H7 (cell line): ENCODE results near the gene VSIR. TPM values are rescaled to one million over a fixed set of nuclear protein-coding genes. Genes with fewer than 3 reads are reported as not detected.

Experiments used
- DNase-seq: peaks from one replicate; pipeline ENCODE4 v3.0.0; 2012
- H3K27me3 ChIP-seq: 2 replicates; pipeline ENCODE4 v1.6.0; 2011; ENCODE audit warnings: mild to moderate bottlenecking, low read length; ENCODE audit not compliant: control insufficient read depth, insufficient read depth
- H3K36me3 ChIP-seq: replicated peaks from 2 replicates; pipeline ENCODE4 v1.5.1; 2011; ENCODE audit warnings: low read length; ENCODE audit not compliant: control insufficient read depth, insufficient read depth
- H3K4me3 ChIP-seq: 2 replicates; pipeline ENCODE4 v1.5.1; 2011; ENCODE audit warnings: low read depth, mild to moderate bottlenecking, control low read depth, low read length, moderate library complexity; ENCODE audit not compliant: insufficient read depth
- total RNA-seq: library from RNA; depleted of rRNA; stranded (reverse); fragments of >200 nt; shearing (Covaris generic); gene quantifications from 2 replicates; pipeline ENCODE4 v1.2.3, GENCODE V29; 2014

Gene VSIR
- total RNA-seq, 1 experiment from 2014 or later: 0.31 TPM

DNA sequence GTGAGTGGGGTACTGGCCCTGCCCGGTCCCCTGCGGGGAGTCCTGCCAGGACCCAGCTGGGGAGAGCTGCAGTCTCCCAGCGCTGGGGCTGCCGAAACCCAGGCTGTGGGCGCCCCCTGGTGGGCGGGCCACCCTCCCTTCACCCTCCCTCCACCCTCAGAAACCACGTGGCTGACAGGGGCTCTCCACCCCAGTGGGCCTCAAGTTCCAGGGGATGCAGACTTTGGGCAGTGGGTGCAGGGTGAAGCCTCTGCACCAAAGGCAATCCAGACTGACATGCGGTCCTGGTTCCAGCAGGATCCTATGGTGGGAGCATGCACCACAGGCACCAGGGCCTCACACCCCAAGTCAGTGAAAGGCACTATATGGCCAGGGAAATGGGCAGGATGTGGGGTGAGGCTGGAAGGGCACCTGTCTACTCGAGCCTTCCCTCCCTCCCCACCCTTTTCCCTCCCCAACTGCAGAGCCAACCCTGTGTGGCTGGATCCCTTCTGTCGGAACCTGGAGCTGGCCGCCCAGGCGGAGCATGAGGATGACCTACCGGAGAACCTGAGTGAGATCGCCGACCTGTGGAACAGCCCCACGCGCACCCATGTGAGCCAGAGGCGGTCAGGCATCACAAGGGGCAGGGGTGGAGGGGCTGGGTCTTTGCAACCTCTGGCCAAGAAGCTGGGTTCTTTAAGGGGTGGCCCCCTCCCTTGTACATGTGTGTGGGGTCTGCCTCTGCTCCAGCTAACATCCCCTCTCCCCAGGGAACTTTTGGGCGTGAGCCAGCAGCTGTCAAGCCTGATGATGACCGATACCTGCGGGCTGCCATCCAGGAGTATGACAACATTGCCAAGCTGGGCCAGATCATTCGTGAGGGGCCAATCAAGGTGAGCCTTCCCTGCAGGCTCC lies 38.9 kb upstream of the VSIR start:
- Histone ChIP-seq H3K27me3 (no peaks in the 10 kb centered on the region), H3K4me3 (no peak overlapping the region), H3K36me3 (peaks cover 16% of the 10 kb centered on the region)
- DNase-seq: peak; percentile 95

GRCh38 chr10:71811351-71811750 lies 38.0 kb upstream of the VSIR start:
- no peaks in the 10 kb centered on the region for H3K27me3 ChIP-seq
- peak; percentile 65 for DNase-seq
- no peak overlapping the region for H3K4me3 ChIP-seq
- H3K36me3 ChIP-seq: peaks cover 8% of the 10 kb centered on the region

DNA sequence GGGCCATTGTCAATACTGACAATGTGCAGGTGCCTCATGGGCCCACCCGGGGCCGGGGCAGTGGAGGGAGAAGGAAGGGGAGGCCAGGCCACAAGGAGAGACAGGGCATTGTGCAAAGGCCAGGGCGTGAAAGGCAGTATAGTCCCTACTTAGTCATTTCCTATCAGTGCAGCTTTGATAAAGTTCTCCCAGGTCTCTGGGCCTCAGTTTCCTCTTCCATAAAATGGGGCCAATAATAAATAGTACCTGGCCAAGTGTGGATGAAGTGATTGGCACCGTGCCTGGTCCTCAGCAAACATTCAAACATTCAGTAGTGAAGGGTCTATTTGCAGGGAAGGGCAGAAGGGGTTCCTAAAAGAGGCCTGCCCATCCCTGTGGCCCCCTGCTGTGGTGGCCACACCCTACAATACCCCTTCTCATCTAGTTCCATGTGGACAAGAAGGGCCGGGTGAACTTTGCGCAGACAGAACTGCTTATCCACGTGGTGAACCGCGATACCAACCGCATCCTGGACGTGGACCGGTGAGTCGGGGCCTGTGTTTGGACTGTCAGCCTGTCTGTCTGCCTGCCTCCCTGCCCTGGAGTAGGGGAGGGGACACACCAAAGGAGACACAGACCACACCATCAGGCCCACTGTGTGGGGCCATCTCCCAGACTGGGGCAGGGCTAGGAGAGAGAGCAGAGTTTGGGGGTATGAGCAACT lies 36.9 kb upstream of the VSIR start:
- H3K27me3 ChIP-seq: peaks cover 7% of the 10 kb centered on the region
- H3K4me3 ChIP-seq: no peak overlapping the region
- no peaks in the 10 kb centered on the region for H3K36me3 ChIP-seq
- no peak for DNase-seq

GRCh38 chr10:71809628-71810027 lies 36.3 kb upstream of the VSIR start:
- Histone ChIP-seq H3K4me3 (no peak overlapping the region), H3K27me3 (peaks cover 11% of the 10 kb centered on the region), H3K36me3 (no peaks in the 10 kb centered on the region)
- DNase-seq: no peak

GRCh38 chr10:71807557-71808510 lies 34.5 kb upstream of the VSIR start:
- Histone ChIP-seq H3K4me3 (no peak overlapping the region), H3K27me3 (peaks cover 11% of the 10 kb centered on the region), H3K36me3 (no peaks in the 10 kb centered on the region)
- DNase-seq: no peak

DNA sequence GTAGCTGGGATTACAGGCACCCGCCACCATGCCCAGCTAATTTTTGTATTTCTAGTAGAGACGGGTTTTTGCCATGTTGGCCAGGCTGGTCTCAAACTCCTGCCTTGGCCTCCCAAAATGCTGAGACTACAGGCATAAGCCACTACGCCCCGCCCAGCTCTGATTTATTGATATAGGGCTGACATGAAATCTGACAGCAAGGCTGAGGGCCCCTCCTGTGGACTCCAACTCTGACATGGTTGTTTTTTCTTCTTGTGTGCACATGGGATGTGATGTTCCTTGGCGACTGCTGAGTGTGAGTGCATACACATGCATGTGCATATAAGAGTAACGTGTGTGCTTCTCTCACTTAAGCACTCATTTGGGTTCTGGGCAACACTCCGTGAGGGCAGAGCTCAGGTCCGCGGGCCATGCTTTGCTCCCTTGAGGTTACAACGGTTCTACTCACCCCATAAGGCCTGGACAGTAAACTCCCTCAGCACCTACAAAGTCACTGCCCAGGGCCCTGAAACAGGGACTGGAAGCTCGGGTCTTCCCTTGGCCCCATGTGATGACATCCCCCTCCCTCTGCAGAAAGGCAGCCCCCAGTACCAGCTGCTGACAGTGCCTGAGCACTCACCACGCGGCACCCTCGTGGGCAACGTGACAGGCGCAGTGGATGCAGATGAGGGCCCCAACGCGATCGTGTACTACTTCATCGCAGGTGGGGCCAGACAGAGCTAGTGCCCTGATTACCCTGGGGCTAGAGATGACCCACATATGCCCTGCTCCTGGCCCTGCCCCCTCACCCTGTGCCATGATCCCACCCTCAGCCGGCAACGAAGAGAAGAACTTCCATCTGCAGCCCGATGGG lies 33.6 kb upstream of the VSIR start:
- no peaks in the 10 kb centered on the region for H3K36me3 ChIP-seq
- H3K27me3 ChIP-seq: peaks cover 11% of the 10 kb centered on the region
- no peak overlapping the region for H3K4me3 ChIP-seq
- DNase-seq: no peak

GRCh38 chr10:71805776-71806703 lies 32.7 kb upstream of the VSIR start:
- Histone ChIP-seq H3K36me3 (no peaks in the 10 kb centered on the region), H3K27me3 (peaks cover 11% of the 10 kb centered on the region), H3K4me3 (peak overlapping the region; percentile 26)
- peak; percentile 98 for DNase-seq

DNA sequence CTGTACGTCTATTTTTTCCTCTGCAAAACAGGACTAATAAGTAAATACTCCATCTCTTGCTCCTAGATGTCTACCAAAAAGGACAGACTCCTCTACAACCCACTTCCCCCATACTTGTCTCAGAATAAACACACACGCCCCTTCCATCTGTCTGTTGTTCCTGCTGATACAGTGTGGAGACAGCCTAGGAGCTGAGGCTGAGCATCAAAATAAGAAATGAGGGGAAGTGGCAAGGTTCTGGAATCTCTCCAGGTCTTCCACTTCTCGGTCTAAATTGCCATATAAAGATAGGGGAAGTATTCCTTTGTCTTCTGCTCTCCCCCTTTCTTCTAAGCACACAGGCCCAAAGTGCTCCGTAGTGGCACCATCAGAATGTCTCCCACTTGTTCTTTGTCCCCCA lies 30.8 kb upstream of the VSIR start:
- Histone ChIP-seq H3K27me3 (peaks cover 11% of the 10 kb centered on the region), H3K4me3 (no peak overlapping the region), H3K36me3 (no peaks in the 10 kb centered on the region)
- no peak for DNase-seq

- H3K36me3 ChIP-seq: no peaks in the 10 kb centered on the region
- no peak overlapping the region for H3K4me3 ChIP-seq
- DNase-seq: no peak
- peaks cover 11% of the 10 kb centered on the region for H3K27me3 ChIP-seq
Measured at GRCh38 chr10:71802715-71803488, 29.6 kb upstream of the VSIR start.

DNA sequence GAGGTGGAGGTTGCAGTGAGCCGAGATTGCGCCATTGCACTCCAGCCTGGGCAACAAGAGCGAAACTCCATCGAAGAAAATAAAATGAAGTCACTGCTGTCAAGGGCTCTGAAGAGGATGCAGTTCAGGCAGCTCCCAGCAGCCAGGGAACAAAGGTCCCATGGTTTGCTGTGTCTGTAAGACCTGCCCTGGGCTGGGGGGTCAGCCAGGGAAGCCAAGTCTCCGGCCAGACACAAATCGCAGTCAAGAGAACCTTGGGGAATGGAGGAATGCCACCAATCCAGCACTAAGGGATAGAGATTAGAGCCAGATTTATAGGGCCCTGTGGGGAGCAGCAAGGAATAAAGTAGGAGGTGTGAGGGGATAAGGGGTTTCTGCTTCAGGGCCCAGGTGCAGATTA lies 28.9 kb upstream of the VSIR start:
- H3K4me3 ChIP-seq: no peak overlapping the region
- H3K36me3 ChIP-seq: no peaks in the 10 kb centered on the region
- no peak for DNase-seq
- H3K27me3 ChIP-seq: peaks cover 11% of the 10 kb centered on the region

- DNase-seq: no peak
- H3K36me3 ChIP-seq: no peaks in the 10 kb centered on the region
- H3K27me3 ChIP-seq: peaks cover 11% of the 10 kb centered on the region
- H3K4me3 ChIP-seq: no peak overlapping the region
Measured at GRCh38 chr10:71801361-71801760, 28.0 kb upstream of the VSIR start.
